ENCODE data around the gene PDHB. TPM values are rescaled to one million over a fixed set of nuclear protein-coding genes. Genes with fewer than 3 reads are reported as not detected.

The PDHB gene
- total and polyA plus RNA-seq, 2 of the 13 experiments (the other 11 are each of a cell fraction or from before 2014, with no cell fraction given) = 108 to 153 TPM

- Histone ChIP-seq H3K4me2 (ENCODE audit: low read depth, low read length) (no peak overlapping the region), H3K4me3 (replicated peaks in 1 of 3; ENCODE audit: insufficient read depth in 1 of 3, low read depth in 2 of 3, low read length in 3 of 3) (no peak overlapping the region), H3K9me3 (ENCODE audit: low read length) (no peaks in the 10 kb centered on the region), H3K27ac (ENCODE audit: extremely low read length, insufficient read depth, low read length) (no peak overlapping the region), H3K36me3 (replicated peaks in 1 of 2; ENCODE audit: control insufficient read depth in 1 of 2, insufficient read depth in 2 of 2, low read length in 2 of 2) (peaks cover 1 to 14% of the 10 kb centered on the region in 2 experiments; a peak in 2 of 5 replicates), H4K20me1 (ENCODE audit: insufficient read depth, low read length) (no peaks in the 10 kb centered on the region), H3K27me3 (ENCODE audit: control insufficient read depth in 1 of 2, insufficient read depth in 2 of 2, low read length in 2 of 2) (no peaks in the 10 kb centered on the region), H2AFZ (ENCODE audit: low read length) (no peak overlapping the region), H3K79me2 (ENCODE audit: insufficient read depth, low read length) (no peaks in the 10 kb centered on the region), H3K4me1 (ENCODE audit: insufficient read depth, low read length) (no peaks in the 10 kb centered on the region; the same call in 1 of the 2 replicates), H3K9ac (ENCODE audit: insufficient read depth, low read depth, low read length) (no peak overlapping the region)
- POLR2A ChIA-PET = no interaction called here
- FAIRE-seq (no peak), ATAC-seq (no peak), DNase-seq (ENCODE audit: low spot score) (no peak)
- in situ Hi-C loops (cut with HindIII; ENCODE audit: extremely low pct_ligation_motif_present, low pct_unique_long_range_greater_than_20kb) = loop anchor here (5.0 to 10.0 kb wide), 2 partner anchors 87 to 225 kb away; no protein-coding TSS in a partner anchor
- BruUV-seq (replicated peaks) = no TSS peak
- intact Hi-C loops (cut with micrococcal nuclease; ENCODE audit: unreplicated experiment) = loop anchor here (5.0 kb wide), 1 partner anchor 102 kb away; the partner anchor contains the start of genes HTD2 and RPP14
- CTCF ChIA-PET (ENCODE audit: low intra/inter-chr PET ratio, low total read pairs) = no interaction called here
- WGBS (ENCODE audit: low lambda C conversion rate) = 93% methylated on average over 3 of the region's 3 CpGs
- peak; percentile 35; the same call in 1 of the 2 replicates for TF ChIP-seq MAFF (IDR thresholded peaks at IDR 0.05; ENCODE audit: low read depth, low read length)
- TF ChIP-seq MAFK (conservative IDR thresholded peaks at IDR 0.05 in 1 of 2, IDR thresholded peaks at IDR 0.05 in 1 of 2; ENCODE audit: low read length in 2 of 2) = peak; percentile 41 to 62; a peak in 3 of 4 replicates
- TF ChIP-seq ZBTB20 (CRISPR knock-in tag; IDR thresholded peaks at IDR 0.05; ENCODE audit: borderline replicate concordance, low read depth) = no peak
Measured at GRCh38 chr3:58409663-58410062, 24.0 kb downstream of the PDHB start.

GRCh38 chr3:58408906-58409305 lies 24.7 kb downstream of the PDHB start:
- TF ChIP-seq KAT8 (CRISPR knock-in tag; IDR thresholded peaks at IDR 0.05) = no peak
- intact Hi-C loops (cut with micrococcal nuclease; ENCODE audit: unreplicated experiment) = no loop called here
- H3K9me3 ChIP-seq (ENCODE audit: low read length) = no peaks in the 10 kb centered on the region
- H3K4me3 ChIP-seq (replicated peaks in 1 of 3; ENCODE audit: insufficient read depth in 1 of 3, low read depth in 2 of 3, low read length in 3 of 3) = no peak overlapping the region
- no peaks in the 10 kb centered on the region for H3K79me2 ChIP-seq (ENCODE audit: insufficient read depth, low read length)
- no peaks in the 10 kb centered on the region for H3K27me3 ChIP-seq (ENCODE audit: control insufficient read depth in 1 of 2, insufficient read depth in 2 of 2, low read length in 2 of 2)
- H3K4me2 ChIP-seq (ENCODE audit: low read depth, low read length) = no peak overlapping the region
- DNase-seq (ENCODE audit: low spot score) = no peak
- ATAC-seq = no peak
- ChIA-PET POLR2A (no interaction called here), CTCF (ENCODE audit: low intra/inter-chr PET ratio, low total read pairs) (no interaction called here)
- in situ Hi-C loops (cut with HindIII; ENCODE audit: extremely low pct_ligation_motif_present, low pct_unique_long_range_greater_than_20kb) = no loop called here
- H3K9ac ChIP-seq (ENCODE audit: insufficient read depth, low read depth, low read length) = no peak overlapping the region
- WGBS (ENCODE audit: low lambda C conversion rate) = 72% methylated on average over 5 of the region's 5 CpGs
- BruUV-seq (replicated peaks) = no TSS peak
- H3K36me3 ChIP-seq (replicated peaks in 1 of 2; ENCODE audit: control insufficient read depth in 1 of 2, insufficient read depth in 2 of 2, low read length in 2 of 2) = peaks cover 1 to 14% of the 10 kb centered on the region in 2 experiments; a peak in 2 of 5 replicates
- FAIRE-seq = no peak
- H4K20me1 ChIP-seq (ENCODE audit: insufficient read depth, low read length) = no peaks in the 10 kb centered on the region
- no peak overlapping the region for H2AFZ ChIP-seq (ENCODE audit: low read length)
- H3K27ac ChIP-seq (ENCODE audit: extremely low read length, insufficient read depth, low read length) = no peak overlapping the region
- no peaks in the 10 kb centered on the region; the same call in 1 of the 2 replicates for H3K4me1 ChIP-seq (ENCODE audit: insufficient read depth, low read length)

Measured in HepG2 (cell line).